ENCODE results near the gene ELOA. TPM values are rescaled to one million over a fixed set of nuclear protein-coding genes. Genes with fewer than 3 reads are reported as not detected.
"Not testable (repeated sequence)": the region's sequence is repeated elsewhere in the genome, so short reads cannot be mapped to it uniquely, and the experiment has no call there.

ELOA gene
- total RNA-seq, 1 donor from 2014 or later = 29.1 TPM

GRCh38 chr1:23793861-23794731 lies 50.8 kb downstream of the ELOA start:
- intact Hi-C loops (cut with micrococcal nuclease) = no loop called here
- H3K4me1 ChIP-seq = peaks cover 50% of the 10 kb centered on the region
- H3K36me3 ChIP-seq = peaks cover 27% of the 10 kb centered on the region
- H3K27ac ChIP-seq (replicated peaks) = no peak overlapping the region
- no peak for DNase-seq
- H3K4me3 ChIP-seq = no peak overlapping the region
- H3K9me3 ChIP-seq (replicated peaks) = no peaks in the 10 kb centered on the region
- no peak for TF ChIP-seq CTCF (IDR thresholded peaks at IDR 0.05; ENCODE audit: borderline replicate concordance)
- no peaks in the 10 kb centered on the region for H3K27me3 ChIP-seq (ENCODE audit: low read depth)

- H3K27ac ChIP-seq (replicated peaks); H3K27me3 ChIP-seq (ENCODE audit: low read depth); H3K4me3 ChIP-seq; intact Hi-C loops (cut with micrococcal nuclease); DNase-seq; H3K9me3 ChIP-seq (replicated peaks): not testable (repeated sequence)
- Histone ChIP-seq H3K36me3 (peaks cover 27% of the 10 kb centered on the region), H3K4me1 (peaks cover 56% of the 10 kb centered on the region)
Measured at GRCh38 chr1:23794732-23795182, 51.5 kb downstream of the ELOA start.

- H3K4me1 ChIP-seq = peaks cover 56% of the 10 kb centered on the region
Measured at GRCh38 chr1:23795676-23796465, 52.6 kb downstream of the ELOA start.

GRCh38 chr1:23796466-23797271 lies 53.4 kb downstream of the ELOA start:
- DNase-seq = no peak
- peaks cover 59% of the 10 kb centered on the region for H3K4me1 ChIP-seq
- H3K27me3 ChIP-seq (ENCODE audit: low read depth) = no peaks in the 10 kb centered on the region
- H3K9me3 ChIP-seq (replicated peaks) = no peaks in the 10 kb centered on the region
- intact Hi-C loops (cut with micrococcal nuclease) = no loop called here
- no peak overlapping the region for H3K27ac ChIP-seq (replicated peaks)
- no peak for TF ChIP-seq CTCF (IDR thresholded peaks at IDR 0.05; ENCODE audit: borderline replicate concordance)
- peaks cover 27% of the 10 kb centered on the region for H3K36me3 ChIP-seq
- H3K4me3 ChIP-seq = no peak overlapping the region

More at GRCh38 chr1:23795676-23796465, 52.6 kb downstream of the ELOA start:
- H3K9me3 ChIP-seq (replicated peaks) = no peaks in the 10 kb centered on the region
- H3K4me3 ChIP-seq = no peak overlapping the region
- H3K27ac ChIP-seq (replicated peaks) = no peak overlapping the region
- intact Hi-C loops (cut with micrococcal nuclease) = no loop called here
- DNase-seq = no peak
- no peak for TF ChIP-seq CTCF (IDR thresholded peaks at IDR 0.05; ENCODE audit: borderline replicate concordance)
- no peaks in the 10 kb centered on the region for H3K27me3 ChIP-seq (ENCODE audit: low read depth)
- peaks cover 27% of the 10 kb centered on the region for H3K36me3 ChIP-seq

GRCh38 chr1:23797478-23798448 lies 54.5 kb downstream of the ELOA start:
- H3K36me3 ChIP-seq = peaks cover 27% of the 10 kb centered on the region
- no peak overlapping the region for H3K4me3 ChIP-seq
- no peak for TF ChIP-seq CTCF (IDR thresholded peaks at IDR 0.05; ENCODE audit: borderline replicate concordance)
- H3K27me3 ChIP-seq (ENCODE audit: low read depth) = no peaks in the 10 kb centered on the region
- DNase-seq = no peak
- intact Hi-C loops (cut with micrococcal nuclease) = no loop called here
- H3K9me3 ChIP-seq (replicated peaks) = no peaks in the 10 kb centered on the region
- no peak overlapping the region for H3K27ac ChIP-seq (replicated peaks)
- peaks cover 52% of the 10 kb centered on the region for H3K4me1 ChIP-seq

Measured in left ventricle myocardium inferior (tissue), 1 donor.